Ishikawa (cell line): Measurements from ENCODE around the gene ZNF609.

ENCODE experiments used
- CEBPB ChIP-seq: IDR thresholded peaks from 2 replicates; pipeline ENCODE4 v1.6.1; 2012
- CREB1 ChIP-seq: IDR thresholded peaks from 2 replicates; pipeline ENCODE4 v1.6.1; 2012; ENCODE audit warnings: low read depth
- EGR1 ChIP-seq: IDR thresholded peaks from 2 replicates; pipeline ENCODE4 v1.6.1; 2012
- EP300 ChIP-seq: IDR thresholded peaks from 2 replicates; pipeline ENCODE4 v1.6.1; 2012; ENCODE audit warnings: borderline replicate concordance
- FOXM1 ChIP-seq: IDR thresholded peaks from 2 replicates; pipeline ENCODE4 v1.6.1; 2012; ENCODE audit warnings: low read depth, borderline replicate concordance
- NFIC ChIP-seq: IDR thresholded peaks from 2 replicates; pipeline ENCODE4 v1.6.1; 2012
- RAD21 ChIP-seq: IDR thresholded peaks from 2 replicates; pipeline ENCODE4 v1.6.1; 2012; ENCODE audit warnings: low read depth
- TAF1 ChIP-seq: IDR thresholded peaks from 2 replicates; pipeline ENCODE4 v1.6.1; 2012; ENCODE audit warnings: low read depth, mild to moderate bottlenecking
- TCF12 ChIP-seq: IDR thresholded peaks from 2 replicates; pipeline ENCODE4 v1.6.1; 2012; ENCODE audit warnings: low read depth
- TEAD4 ChIP-seq: IDR thresholded peaks from 2 replicates; pipeline ENCODE4 v1.6.1; 2012
- YY1 ChIP-seq: IDR thresholded peaks from 2 replicates; pipeline ENCODE4 v1.6.1; 2012; ENCODE audit warnings: low read depth
- ZBTB7A ChIP-seq: IDR thresholded peaks from 2 replicates; pipeline ENCODE4 v1.6.1; 2012; ENCODE audit warnings: low read depth
- TF ChIP-seq, protein P1 (sequence below): IDR thresholded peaks from 2 replicates; pipeline ENCODE4 v1.6.1; 2012
- TF ChIP-seq, protein P2 (sequence below): IDR thresholded peaks from 2 replicates; pipeline ENCODE4 v1.6.1; 2012; ENCODE audit warnings: low read depth, mild to moderate bottlenecking
- TF ChIP-seq, protein P3 (sequence below): IDR thresholded peaks from 2 replicates; pipeline ENCODE4 v1.6.1; 2012

The ZNF609 gene, protein sequence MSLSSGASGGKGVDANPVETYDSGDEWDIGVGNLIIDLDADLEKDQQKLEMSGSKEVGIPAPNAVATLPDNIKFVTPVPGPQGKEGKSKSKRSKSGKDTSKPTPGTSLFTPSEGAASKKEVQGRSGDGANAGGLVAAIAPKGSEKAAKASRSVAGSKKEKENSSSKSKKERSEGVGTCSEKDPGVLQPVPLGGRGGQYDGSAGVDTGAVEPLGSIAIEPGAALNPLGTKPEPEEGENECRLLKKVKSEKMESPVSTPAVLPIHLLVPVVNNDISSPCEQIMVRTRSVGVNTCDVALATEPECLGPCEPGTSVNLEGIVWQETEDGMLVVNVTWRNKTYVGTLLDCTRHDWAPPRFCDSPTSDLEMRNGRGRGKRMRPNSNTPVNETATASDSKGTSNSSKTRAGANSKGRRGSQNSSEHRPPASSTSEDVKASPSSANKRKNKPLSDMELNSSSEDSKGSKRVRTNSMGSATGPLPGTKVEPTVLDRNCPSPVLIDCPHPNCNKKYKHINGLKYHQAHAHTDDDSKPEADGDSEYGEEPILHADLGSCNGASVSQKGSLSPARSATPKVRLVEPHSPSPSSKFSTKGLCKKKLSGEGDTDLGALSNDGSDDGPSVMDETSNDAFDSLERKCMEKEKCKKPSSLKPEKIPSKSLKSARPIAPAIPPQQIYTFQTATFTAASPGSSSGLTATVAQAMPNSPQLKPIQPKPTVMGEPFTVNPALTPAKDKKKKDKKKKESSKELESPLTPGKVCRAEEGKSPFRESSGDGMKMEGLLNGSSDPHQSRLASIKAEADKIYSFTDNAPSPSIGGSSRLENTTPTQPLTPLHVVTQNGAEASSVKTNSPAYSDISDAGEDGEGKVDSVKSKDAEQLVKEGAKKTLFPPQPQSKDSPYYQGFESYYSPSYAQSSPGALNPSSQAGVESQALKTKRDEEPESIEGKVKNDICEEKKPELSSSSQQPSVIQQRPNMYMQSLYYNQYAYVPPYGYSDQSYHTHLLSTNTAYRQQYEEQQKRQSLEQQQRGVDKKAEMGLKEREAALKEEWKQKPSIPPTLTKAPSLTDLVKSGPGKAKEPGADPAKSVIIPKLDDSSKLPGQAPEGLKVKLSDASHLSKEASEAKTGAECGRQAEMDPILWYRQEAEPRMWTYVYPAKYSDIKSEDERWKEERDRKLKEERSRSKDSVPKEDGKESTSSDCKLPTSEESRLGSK (N-terminal part only)

DNA sequence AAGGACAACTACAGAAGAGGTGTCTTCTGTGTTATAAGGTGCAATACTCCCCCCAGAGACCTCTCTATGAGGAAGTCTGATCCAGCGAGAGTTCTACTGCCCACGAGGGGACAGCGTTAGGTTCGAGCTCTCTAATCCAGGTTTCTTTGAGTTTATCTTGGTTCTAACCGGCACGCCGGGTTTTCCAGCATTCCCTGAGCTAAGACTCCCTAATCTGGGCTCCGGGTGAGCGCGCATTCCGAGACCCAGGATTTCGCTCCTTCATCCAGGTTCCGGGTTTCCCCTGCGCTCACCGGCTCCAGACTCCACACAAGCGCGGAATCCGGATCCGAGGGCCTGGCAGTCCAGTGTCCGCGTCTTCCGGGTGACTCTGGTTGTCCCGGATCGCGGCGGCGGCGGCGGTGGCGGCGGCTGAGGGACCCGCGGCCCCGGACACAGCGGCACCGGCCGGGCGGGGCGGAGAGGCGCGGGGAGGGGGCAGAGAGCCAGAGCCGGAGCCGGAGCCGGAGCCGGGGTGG, at the start of gene ZNF609:
Gene ZNF609, plus strand, starts transcription at position 373 of the 518 bp plus-strand sequence. CDS start 38,842 bp downstream, outside the sequence.
- TF ChIP-seq ZBTB7A (no peak), RAD21 (peak; percentile 14; the same call in 1 of the 2 replicates), CEBPB (no peak), NFIC (no peak; the same call in 1 of the 2 replicates), EGR1 (no peak), CREB1 (no peak), FOXM1 (no peak), TAF1 (peak; percentile 88), EP300 (peak; percentile 55; the same call in 1 of the 2 replicates), TCF12 (peak; percentile 78; the same call in 1 of the 2 replicates), TEAD4 (peak; percentile 94), YY1 (peak; percentile 78)
- TF ChIP-seq, protein P1, sequence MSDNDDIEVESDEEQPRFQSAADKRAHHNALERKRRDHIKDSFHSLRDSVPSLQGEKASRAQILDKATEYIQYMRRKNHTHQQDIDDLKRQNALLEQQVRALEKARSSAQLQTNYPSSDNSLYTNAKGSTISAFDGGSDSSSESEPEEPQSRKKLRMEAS: peak; percentile 61
- TF ChIP-seq, protein P2, sequence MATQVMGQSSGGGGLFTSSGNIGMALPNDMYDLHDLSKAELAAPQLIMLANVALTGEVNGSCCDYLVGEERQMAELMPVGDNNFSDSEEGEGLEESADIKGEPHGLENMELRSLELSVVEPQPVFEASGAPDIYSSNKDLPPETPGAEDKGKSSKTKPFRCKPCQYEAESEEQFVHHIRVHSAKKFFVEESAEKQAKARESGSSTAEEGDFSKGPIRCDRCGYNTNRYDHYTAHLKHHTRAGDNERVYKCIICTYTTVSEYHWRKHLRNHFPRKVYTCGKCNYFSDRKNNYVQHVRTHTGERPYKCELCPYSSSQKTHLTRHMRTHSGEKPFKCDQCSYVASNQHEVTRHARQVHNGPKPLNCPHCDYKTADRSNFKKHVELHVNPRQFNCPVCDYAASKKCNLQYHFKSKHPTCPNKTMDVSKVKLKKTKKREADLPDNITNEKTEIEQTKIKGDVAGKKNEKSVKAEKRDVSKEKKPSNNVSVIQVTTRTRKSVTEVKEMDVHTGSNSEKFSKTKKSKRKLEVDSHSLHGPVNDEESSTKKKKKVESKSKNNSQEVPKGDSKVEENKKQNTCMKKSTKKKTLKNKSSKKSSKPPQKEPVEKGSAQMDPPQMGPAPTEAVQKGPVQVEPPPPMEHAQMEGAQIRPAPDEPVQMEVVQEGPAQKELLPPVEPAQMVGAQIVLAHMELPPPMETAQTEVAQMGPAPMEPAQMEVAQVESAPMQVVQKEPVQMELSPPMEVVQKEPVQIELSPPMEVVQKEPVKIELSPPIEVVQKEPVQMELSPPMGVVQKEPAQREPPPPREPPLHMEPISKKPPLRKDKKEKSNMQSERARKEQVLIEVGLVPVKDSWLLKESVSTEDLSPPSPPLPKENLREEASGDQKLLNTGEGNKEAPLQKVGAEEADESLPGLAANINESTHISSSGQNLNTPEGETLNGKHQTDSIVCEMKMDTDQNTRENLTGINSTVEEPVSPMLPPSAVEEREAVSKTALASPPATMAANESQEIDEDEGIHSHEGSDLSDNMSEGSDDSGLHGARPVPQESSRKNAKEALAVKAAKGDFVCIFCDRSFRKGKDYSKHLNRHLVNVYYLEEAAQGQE: no peak
- TF ChIP-seq, protein P3, sequence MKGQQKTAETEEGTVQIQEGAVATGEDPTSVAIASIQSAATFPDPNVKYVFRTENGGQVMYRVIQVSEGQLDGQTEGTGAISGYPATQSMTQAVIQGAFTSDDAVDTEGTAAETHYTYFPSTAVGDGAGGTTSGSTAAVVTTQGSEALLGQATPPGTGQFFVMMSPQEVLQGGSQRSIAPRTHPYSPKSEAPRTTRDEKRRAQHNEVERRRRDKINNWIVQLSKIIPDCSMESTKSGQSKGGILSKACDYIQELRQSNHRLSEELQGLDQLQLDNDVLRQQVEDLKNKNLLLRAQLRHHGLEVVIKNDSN: peak; percentile 42; the same call in 1 of the 2 replicates

DNA sequence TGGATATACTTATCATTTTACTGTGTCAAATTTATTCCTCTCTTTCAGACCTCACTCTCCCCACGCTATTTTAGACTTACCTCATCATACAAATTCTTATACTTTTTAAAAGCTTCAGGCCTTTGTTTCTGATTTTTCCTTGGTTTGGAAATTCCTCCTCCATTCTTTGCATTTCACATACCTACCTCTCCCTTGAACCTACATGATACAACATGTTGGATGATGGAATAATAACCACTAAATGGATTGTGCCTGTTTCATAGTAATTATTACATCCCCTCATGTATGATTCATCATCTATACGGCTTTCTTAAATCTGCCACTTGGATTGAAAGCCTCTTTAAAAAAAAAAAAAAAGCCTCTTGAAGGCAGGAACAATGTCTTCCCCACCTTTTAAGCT, 48.2 kb upstream of the ZNF609 start:
- TF ChIP-seq ZBTB7A (no peak), CREB1 (no peak), YY1 (no peak), CEBPB (no peak), TEAD4 (no peak), RAD21 (no peak), TAF1 (no peak), EGR1 (no peak), NFIC (no peak), FOXM1 (no peak), EP300 (no peak), TCF12 (no peak)
- TF ChIP-seq, protein P1: no peak
- TF ChIP-seq, protein P2: no peak
- TF ChIP-seq, protein P3: no peak

DNA sequence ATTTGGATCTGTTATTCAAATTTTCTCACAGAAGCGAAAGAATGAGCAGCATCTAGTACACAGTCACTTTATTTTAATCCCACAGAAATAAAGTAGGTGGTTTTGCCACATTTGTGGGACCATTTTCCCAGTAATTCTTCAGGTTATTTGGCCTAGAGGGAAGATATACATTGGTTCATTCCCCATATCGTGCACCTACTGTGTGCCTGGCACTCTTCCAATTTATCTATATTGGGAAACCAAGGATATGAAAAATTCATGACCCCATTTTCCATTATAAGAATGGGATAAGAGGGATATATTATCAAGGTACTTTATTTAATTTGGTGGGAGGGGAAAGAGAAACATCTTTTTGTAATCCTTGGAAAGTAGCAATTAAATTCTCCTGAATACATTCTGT, 37.7 kb upstream of the ZNF609 start:
- TF ChIP-seq TCF12 (no peak), CEBPB (no peak), RAD21 (no peak), YY1 (no peak), NFIC (no peak), EP300 (no peak), FOXM1 (no peak), TEAD4 (no peak), ZBTB7A (no peak), EGR1 (no peak), TAF1 (no peak), CREB1 (no peak)
- TF ChIP-seq, protein P3: no peak
- TF ChIP-seq, protein P1: no peak
